Activated T-cell treated with anti-CD3 and anti-CD28 coated beads, Interleukin-2, amount 50 U/mL, for 24 hours (primary cell): ENCODE data around the gene SNAPC2.
"Not testable (repeated sequence)": the region's sequence is repeated elsewhere in the genome, so short reads cannot be mapped to it uniquely, and the experiment has no call there.

Source experiments
- DNase-seq: peaks from one replicate; pipeline ENCODE4 v3.0.0-alpha.2; 2020
- H3K27ac Mint-ChIP-seq: 2 replicates; pipeline ENCODE4 v1.8.0; 2020; ENCODE audit warnings: mild to moderate bottlenecking, mixed read lengths
- H3K27me3 Mint-ChIP-seq: 2 replicates; pipeline ENCODE4 v1.8.0; 2020; ENCODE audit warnings: mixed read lengths
- H3K36me3 Mint-ChIP-seq: 2 replicates; pipeline ENCODE4 v1.8.0; 2020; ENCODE audit warnings: low read depth, mixed read lengths
- H3K4me1 Mint-ChIP-seq: 2 replicates; pipeline ENCODE4 v1.8.0; 2020; ENCODE audit warnings: low read depth, mixed read lengths
- H3K4me3 Mint-ChIP-seq: 2 replicates; pipeline ENCODE4 v1.8.0; 2020; ENCODE audit warnings: mild to moderate bottlenecking, moderate library complexity, mixed read lengths
- H3K9me3 Mint-ChIP-seq: 2 replicates; pipeline ENCODE4 v1.8.0; 2020; ENCODE audit warnings: mixed read lengths

SNAPC2 gene

DNA sequence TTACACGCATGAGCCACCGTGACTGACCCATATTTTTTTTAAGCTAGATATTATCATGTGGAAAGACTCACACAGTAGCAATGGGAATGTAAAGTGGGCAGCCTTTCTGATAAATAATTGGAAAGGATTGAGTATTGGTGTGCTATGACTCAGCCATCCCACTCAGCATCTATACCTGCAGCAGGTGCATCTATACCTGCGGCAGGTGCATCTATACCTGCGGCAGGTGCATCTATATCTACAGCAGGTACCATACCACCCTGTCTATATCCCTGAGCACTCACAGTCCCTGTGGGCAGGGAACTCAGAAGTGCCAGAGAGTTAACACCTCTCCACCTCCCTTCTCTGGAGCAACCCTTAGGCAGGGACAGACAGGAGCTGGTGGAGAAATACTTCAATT, 37.0 kb upstream of the SNAPC2 start:
- no peak for DNase-seq
- no peaks in the 10 kb centered on the region for H3K36me3 Mint-ChIP-seq
- no peaks in the 10 kb centered on the region for H3K4me1 Mint-ChIP-seq
- H3K27ac Mint-ChIP-seq: no peak overlapping the region
- H3K9me3 Mint-ChIP-seq: no peaks in the 10 kb centered on the region
- no peak overlapping the region for H3K4me3 Mint-ChIP-seq
- peaks cover 6% of the 10 kb centered on the region for H3K27me3 Mint-ChIP-seq

- H3K27ac Mint-ChIP-seq: no peak overlapping the region
- H3K36me3 Mint-ChIP-seq: no peaks in the 10 kb centered on the region
- H3K4me1 Mint-ChIP-seq: peaks cover 2% of the 10 kb centered on the region
- DNase-seq: no peak
- H3K27me3 Mint-ChIP-seq: peaks cover 10% of the 10 kb centered on the region
- H3K4me3 Mint-ChIP-seq: no peak overlapping the region
- H3K9me3 Mint-ChIP-seq: no peaks in the 10 kb centered on the region
Observed at GRCh38 chr19:7883796-7884570, 36.2 kb upstream of the SNAPC2 start.

DNA sequence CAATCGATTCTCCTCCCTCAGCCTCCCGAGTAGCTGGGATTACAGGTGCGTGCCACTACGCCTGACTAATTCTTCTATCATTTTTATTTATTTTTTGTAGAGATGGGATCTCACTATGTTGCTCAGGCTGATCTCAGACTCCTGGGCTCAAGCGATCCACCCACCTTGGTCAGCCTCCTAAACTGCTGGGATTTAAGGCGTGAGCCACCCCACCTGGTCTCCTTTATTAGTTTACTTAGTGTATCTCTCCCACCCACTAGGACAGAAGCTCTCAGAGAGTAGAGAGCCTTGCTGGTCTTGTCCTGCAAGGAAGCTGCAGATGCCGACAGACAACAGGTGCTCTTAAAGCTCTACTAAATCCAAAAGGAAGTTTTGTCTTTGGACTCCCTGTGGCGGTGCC, 34.3 kb upstream of the SNAPC2 start:
- H3K27ac Mint-ChIP-seq: no peak overlapping the region
- peaks cover 23% of the 10 kb centered on the region for H3K27me3 Mint-ChIP-seq
- no peak for DNase-seq
- peaks cover 2% of the 10 kb centered on the region for H3K4me1 Mint-ChIP-seq
- no peaks in the 10 kb centered on the region for H3K36me3 Mint-ChIP-seq
- H3K4me3 Mint-ChIP-seq: no peak overlapping the region
- H3K9me3 Mint-ChIP-seq: no peaks in the 10 kb centered on the region

DNA sequence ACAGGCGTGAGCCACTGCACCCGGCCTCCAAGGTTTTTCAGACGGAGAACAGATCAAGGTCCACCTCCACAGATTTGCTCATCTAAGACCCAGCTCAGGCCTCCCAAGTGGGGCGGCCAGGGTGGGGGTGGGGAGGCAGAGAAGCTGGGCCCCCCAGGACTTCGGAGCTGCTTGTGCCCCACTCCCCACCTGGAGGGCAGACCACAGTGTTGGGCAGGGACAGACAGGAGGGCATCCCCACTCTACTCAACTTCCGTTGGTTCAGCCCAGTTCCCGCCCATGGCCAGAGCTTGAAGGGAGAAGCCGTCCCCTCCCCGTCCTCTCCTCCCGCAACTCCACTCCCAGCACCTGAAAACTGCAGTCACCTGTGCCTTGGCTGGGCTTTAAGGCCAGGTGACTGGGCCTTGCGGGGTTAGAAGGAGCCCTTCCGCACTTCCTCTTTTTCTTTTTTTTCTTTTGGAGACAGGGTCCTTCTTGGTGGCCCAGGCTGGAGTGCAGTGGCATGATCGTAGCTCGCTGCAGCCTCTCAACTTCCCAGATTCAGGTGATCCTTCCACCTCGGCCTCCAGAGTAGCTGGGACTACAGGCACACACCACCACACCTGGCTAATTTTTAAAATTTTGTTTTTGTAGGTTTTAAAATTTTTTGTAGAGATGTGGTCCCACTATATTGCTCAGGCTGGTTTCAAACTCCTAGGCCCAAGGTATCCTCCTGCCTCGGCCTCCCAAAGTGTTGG, 32.6 kb upstream of the SNAPC2 start:
- H3K36me3 Mint-ChIP-seq: no peaks in the 10 kb centered on the region
- peaks cover 2% of the 10 kb centered on the region for H3K4me1 Mint-ChIP-seq
- no peak overlapping the region for H3K4me3 Mint-ChIP-seq
- no peak for DNase-seq
- H3K27ac Mint-ChIP-seq: no peak overlapping the region
- H3K27me3 Mint-ChIP-seq: peaks cover 30% of the 10 kb centered on the region
- no peaks in the 10 kb centered on the region for H3K9me3 Mint-ChIP-seq

GRCh38 chr19:7888145-7888825, 31.9 kb upstream of the SNAPC2 start, which contains the start of gene LRRC8E:
LRRC8E (plus strand) TSS chr19:7888510; CDS start chr19:7895604, 7,094 bp downstream.
- no peak within 1 kb of the TSS for H3K4me3 Mint-ChIP-seq
- H3K9me3 Mint-ChIP-seq: no peaks in the 10 kb centered on the region
- peaks cover 2% of the 10 kb centered on the region for H3K4me1 Mint-ChIP-seq
- H3K27ac Mint-ChIP-seq: no peak within 1 kb of the TSS
- DNase-seq: peak; percentile 66
- peaks cover 30% of the 10 kb centered on the region for H3K27me3 Mint-ChIP-seq
- H3K36me3 Mint-ChIP-seq: no peaks in the 10 kb centered on the region

- DNase-seq: no peak
- Mint-ChIP-seq H3K27me3 (peaks cover 33% of the 10 kb centered on the region), H3K4me1 (peaks cover 2% of the 10 kb centered on the region), H3K9me3 (no peaks in the 10 kb centered on the region), H3K36me3 (no peaks in the 10 kb centered on the region), H3K27ac (no peak overlapping the region), H3K4me3 (no peak overlapping the region)
Observed at GRCh38 chr19:7888826-7889217, 31.3 kb upstream of the SNAPC2 start.

- not testable (repeated sequence) for H3K4me1 Mint-ChIP-seq, H3K4me3 Mint-ChIP-seq, DNase-seq, H3K27ac Mint-ChIP-seq, H3K36me3 Mint-ChIP-seq, H3K9me3 Mint-ChIP-seq
- H3K27me3 Mint-ChIP-seq: peaks cover 45% of the 10 kb centered on the region
Observed at GRCh38 chr19:7893362-7894101, 26.6 kb upstream of the SNAPC2 start.

DNA sequence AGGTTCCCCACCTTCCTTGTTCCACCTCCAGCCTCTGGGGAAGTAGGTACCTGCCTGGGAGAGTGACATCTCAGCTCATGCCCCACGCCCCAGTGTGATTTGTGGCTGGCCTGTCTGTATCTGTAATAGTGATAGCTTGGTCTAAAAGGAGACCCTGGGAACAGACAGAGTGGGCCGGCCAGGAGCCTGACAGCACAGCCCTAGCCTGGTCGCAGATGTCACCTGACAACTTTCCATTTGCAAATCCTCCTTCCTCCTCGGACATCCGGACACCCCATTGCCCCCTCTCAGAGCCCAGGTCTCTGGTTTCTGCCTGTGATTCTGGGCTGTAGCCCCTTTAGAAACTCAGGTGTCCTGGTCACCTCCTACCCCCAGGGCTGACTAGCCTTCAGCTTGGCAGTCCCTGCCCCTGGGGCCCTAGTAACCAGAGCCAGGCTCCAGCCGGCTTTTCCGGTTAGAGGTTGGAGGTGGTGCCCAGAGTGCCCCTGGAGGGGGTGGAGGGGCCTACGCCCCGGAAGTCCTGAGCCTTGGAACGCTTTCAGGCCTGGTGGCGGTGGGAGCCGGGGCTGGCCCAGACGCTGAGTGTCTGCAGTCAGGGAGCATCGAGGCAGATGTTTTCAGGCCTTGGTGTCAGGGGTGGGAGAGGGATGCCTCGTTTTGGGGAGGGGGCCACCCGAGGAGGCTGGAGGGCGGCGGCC, 25.4 kb upstream of the SNAPC2 start:
- no peak for DNase-seq
- peaks cover 36% of the 10 kb centered on the region for H3K27me3 Mint-ChIP-seq
- no peaks in the 10 kb centered on the region for H3K9me3 Mint-ChIP-seq
- no peaks in the 10 kb centered on the region for H3K36me3 Mint-ChIP-seq
- no peak overlapping the region for H3K4me3 Mint-ChIP-seq
- H3K4me1 Mint-ChIP-seq: no peaks in the 10 kb centered on the region
- no peak overlapping the region for H3K27ac Mint-ChIP-seq

GRCh38 chr19:7895565-7895964, 24.6 kb upstream of the SNAPC2 start:
- Mint-ChIP-seq H3K36me3 (no peaks in the 10 kb centered on the region), H3K4me1 (no peaks in the 10 kb centered on the region), H3K9me3 (no peaks in the 10 kb centered on the region), H3K27ac (no peak overlapping the region), H3K4me3 (no peak overlapping the region), H3K27me3 (peaks cover 30% of the 10 kb centered on the region)
- DNase-seq: no peak

GRCh38 chr19:7897292-7897691, 22.8 kb upstream of the SNAPC2 start:
- Mint-ChIP-seq H3K4me3 (no peak overlapping the region), H3K27ac (no peak overlapping the region), H3K4me1 (peaks cover 1% of the 10 kb centered on the region), H3K27me3 (peaks cover 23% of the 10 kb centered on the region), H3K36me3 (no peaks in the 10 kb centered on the region), H3K9me3 (no peaks in the 10 kb centered on the region)
- DNase-seq: no peak

GRCh38 chr19:7898967-7899366, 21.2 kb upstream of the SNAPC2 start:
- no peak overlapping the region for H3K4me3 Mint-ChIP-seq
- DNase-seq: no peak

DNA sequence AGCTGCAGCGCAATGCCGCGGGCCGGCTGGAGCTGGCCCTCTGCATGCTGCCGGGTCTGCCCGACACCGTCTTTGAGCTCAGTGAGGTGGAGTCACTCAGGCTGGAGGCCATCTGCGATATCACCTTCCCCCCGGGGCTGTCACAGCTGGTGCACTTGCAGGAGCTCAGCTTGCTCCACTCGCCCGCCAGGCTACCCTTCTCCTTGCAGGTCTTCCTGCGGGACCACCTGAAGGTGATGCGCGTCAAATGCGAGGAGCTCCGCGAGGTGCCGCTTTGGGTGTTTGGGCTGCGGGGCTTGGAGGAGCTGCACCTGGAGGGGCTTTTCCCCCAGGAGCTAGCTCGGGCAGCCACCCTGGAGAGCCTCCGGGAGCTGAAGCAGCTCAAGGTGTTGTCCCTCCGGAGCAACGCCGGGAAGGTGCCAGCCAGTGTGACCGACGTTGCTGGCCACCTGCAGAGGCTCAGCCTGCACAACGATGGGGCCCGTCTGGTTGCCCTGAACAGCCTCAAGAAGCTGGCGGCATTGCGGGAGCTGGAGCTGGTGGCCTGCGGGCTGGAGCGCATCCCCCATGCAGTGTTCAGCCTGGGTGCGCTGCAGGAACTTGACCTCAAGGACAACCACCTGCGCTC, 20.3 kb upstream of the SNAPC2 start:
- no peak overlapping the region for H3K27ac Mint-ChIP-seq
- DNase-seq: no peak

More at GRCh38 chr19:7898967-7899366, 21.2 kb upstream of the SNAPC2 start:
- Mint-ChIP-seq H3K27me3 (peaks cover 17% of the 10 kb centered on the region), H3K27ac (no peak overlapping the region), H3K4me1 (peaks cover 13% of the 10 kb centered on the region), H3K9me3 (no peaks in the 10 kb centered on the region), H3K36me3 (no peaks in the 10 kb centered on the region)

GRCh38 chr19:7900401-7900870, 19.7 kb upstream of the SNAPC2 start:
- no peak for DNase-seq
- H3K9me3 Mint-ChIP-seq: no peaks in the 10 kb centered on the region
- peaks cover 24% of the 10 kb centered on the region for H3K4me1 Mint-ChIP-seq
- H3K36me3 Mint-ChIP-seq: peaks cover 11% of the 10 kb centered on the region
- H3K4me3 Mint-ChIP-seq: no peak overlapping the region
- H3K27me3 Mint-ChIP-seq: peaks cover 5% of the 10 kb centered on the region
- no peak overlapping the region for H3K27ac Mint-ChIP-seq

More for the DNA sequence above, 20.3 kb upstream of the SNAPC2 start:
- Mint-ChIP-seq H3K36me3 (peaks cover 7% of the 10 kb centered on the region), H3K9me3 (no peaks in the 10 kb centered on the region), H3K4me1 (peaks cover 19% of the 10 kb centered on the region), H3K4me3 (no peak overlapping the region), H3K27me3 (peaks cover 9% of the 10 kb centered on the region)
